SK-N-SH (cell line): ENCODE results near the gene STAT5B. TPM values are rescaled to one million over a fixed set of nuclear protein-coding genes. Genes with fewer than 3 reads are reported as not detected.

ENCODE experiments used
- CTCF ChIA-PET: fragments of 300-600, 350-600 bp; formaldehyde crosslinking; extraction: SDS; loops from one replicate; lab custom pipeline; 2021; lab: Yijun Ruan, JAX
- POLR2A ChIA-PET: fragments of 350-600 bp; sonication (Branson Sonifier 250); formaldehyde crosslinking; extraction: SDS; loops from one replicate; lab custom pipeline; 2020; ENCODE audit warnings: antibody characterized with exemption, inconsistent platforms; lab: Yijun Ruan, JAX
- DNase-seq: peaks from one replicate; pipeline ENCODE4 v3.0.0; 2012
- H2AFZ ChIP-seq: fragments of 200-600 bp; sonication (generic); 2 replicates; pipeline ENCODE4 v1.8.1; 2016; ENCODE audit warnings: antibody characterized with exemption, mild to moderate bottlenecking, low read depth
- H3F3A ChIP-seq: fragments of 200-600 bp; sonication (generic); replicated peaks from 2 replicates; pipeline ENCODE3; 2016; ENCODE audit warnings: antibody characterized with exemption, mild to moderate bottlenecking; ENCODE audit not compliant: insufficient read depth
- H3K27ac ChIP-seq, 2 experiments: fragments of 200-500 bp in 1 of 2; fragments of 200-600 bp in 1 of 2; sonication (Bioruptor generic) in 1 of 2; sonication (generic), shearing (Covaris generic) in 1 of 2; 2 replicates each; pipeline versions ENCODE4 v1.5.1 to v1.6.1; 2014 to 2016; ENCODE audit warnings: low read depth in 2 of 2, inconsistent platforms in 1 of 2, low read length in 1 of 2, mild to moderate bottlenecking in 1 of 2, mixed read lengths in 1 of 2
- H3K27me3 ChIP-seq: fragments of 200-600 bp; sonication (generic), shearing (Covaris generic); 2 replicates; pipeline ENCODE4 v1.6.1; 2016; ENCODE audit warnings: mixed run types; ENCODE audit not compliant: insufficient read depth
- H3K36me3 ChIP-seq, 2 experiments: fragments of 200-500 bp in 1 of 2; fragments of 200-600 bp in 1 of 2; sonication (Bioruptor generic) in 1 of 2; sonication (generic) in 1 of 2; replicated peaks in 1 of 2; 2 replicates each; pipeline versions ENCODE3 to v1.5.1; 2014 to 2016; ENCODE audit warnings: low read length in 1 of 2, mild to moderate bottlenecking in 1 of 2; ENCODE audit not compliant: insufficient read depth in 2 of 2, control insufficient read depth in 1 of 2
- H3K4me1 ChIP-seq, 2 experiments: fragments of 200-500 bp in 1 of 2; fragments of 200-600 bp in 1 of 2; sonication (Bioruptor generic) in 1 of 2; sonication (generic), shearing (Covaris generic) in 1 of 2; 2 replicates each; pipeline versions ENCODE4 v1.5.1 to v1.6.1; 2014 to 2016; ENCODE audit warnings: low read depth in 1 of 2, low read length in 1 of 2, mixed run types in 1 of 2; ENCODE audit not compliant: insufficient read depth in 2 of 2, control insufficient read depth in 1 of 2
- H3K4me2 ChIP-seq: fragments of 200-600 bp; sonication (generic), shearing (Covaris generic); 2 replicates; pipeline ENCODE4 v1.6.1; 2017; ENCODE audit warnings: mixed run types
- H3K4me3 ChIP-seq, 2 experiments: fragments of 200-500 bp in 1 of 2; fragments of 200-600 bp in 1 of 2; sonication (Bioruptor generic) in 1 of 2; sonication (generic), shearing (Covaris generic) in 1 of 2; 2 replicates each; pipeline versions ENCODE4 v1.5.1 to v1.8.1; 2014 to 2016; ENCODE audit warnings: low read depth in 2 of 2, inconsistent platforms in 1 of 2, low read length in 1 of 2, mild to moderate bottlenecking in 1 of 2, mixed read lengths in 1 of 2, moderate library complexity in 1 of 2
- H3K79me2 ChIP-seq: fragments of 200-600 bp; sonication (generic); 2 replicates; pipeline ENCODE4 v1.8.1; 2017; ENCODE audit warnings: mild to moderate bottlenecking; ENCODE audit not compliant: insufficient read depth
- H3K9ac ChIP-seq: fragments of 200-600 bp; sonication (generic); 2 replicates; pipeline ENCODE4 v1.6.1; 2017; ENCODE audit warnings: mixed run types
- H3K9me2 ChIP-seq: fragments of 200-600 bp; sonication (generic); 2 replicates; pipeline ENCODE4 v1.6.1; 2017; ENCODE audit warnings: mixed run types
- H3K9me3 ChIP-seq: fragments of 200-600 bp; sonication (generic); 2 replicates; pipeline ENCODE4 v1.6.1; 2017; ENCODE audit warnings: mixed run types, mild to moderate bottlenecking, moderate library complexity
- H4K20me1 ChIP-seq: fragments of 200-600 bp; sonication (generic); 2 replicates; pipeline ENCODE4 v1.6.1; 2017; ENCODE audit warnings: mild to moderate bottlenecking, mixed run types; ENCODE audit not compliant: insufficient read depth
- CHD2 ChIP-seq: fragments of 150-350 bp; IDR thresholded peaks from 2 replicates; pipeline ENCODE4 v1.6.1; 2018; ENCODE audit warnings: low read length; ENCODE audit not compliant: partially characterized antibody
- FOSL2 ChIP-seq: IDR thresholded peaks from 2 replicates; pipeline ENCODE4 v1.4.0; 2012; ENCODE audit warnings: low read depth, mild to moderate bottlenecking, moderate library complexity, borderline replicate concordance
- GABPA ChIP-seq: IDR thresholded peaks from 2 replicates; pipeline ENCODE4 v1.4.0; 2012; ENCODE audit warnings: low read depth, mild to moderate bottlenecking
- GATA2 ChIP-seq: sonication (generic); formaldehyde crosslinking; IDR thresholded peaks from 2 replicates; pipeline ENCODE4 v1.5.0; 2020; ENCODE audit warnings: mild to moderate bottlenecking, missing genetic modification reagents
- NRF1 ChIP-seq: IDR thresholded peaks from 2 replicates; pipeline ENCODE4 v1.6.1; 2012; ENCODE audit warnings: low read depth, mild to moderate bottlenecking, low read length
- POLR2AphosphoS5 ChIP-seq: IDR thresholded peaks from 2 replicates; pipeline ENCODE4 v1.6.1; 2012; ENCODE audit warnings: low read depth, low read length
- RAD21 ChIP-seq: IDR thresholded peaks from 2 replicates; pipeline ENCODE4 v1.6.1; 2012; ENCODE audit warnings: mild to moderate bottlenecking, low read length
- RXRA ChIP-seq: IDR thresholded peaks from 2 replicates; pipeline ENCODE4 v1.4.0; 2012; ENCODE audit warnings: low read depth, mild to moderate bottlenecking, borderline replicate concordance
- TAF1 ChIP-seq: IDR thresholded peaks from 2 replicates; pipeline ENCODE4 v1.6.1; 2012; ENCODE audit warnings: low read depth, mild to moderate bottlenecking, low read length, moderate library complexity, borderline replicate concordance
- TEAD4 ChIP-seq: IDR thresholded peaks from 2 replicates; pipeline ENCODE4 v1.4.0; 2012; ENCODE audit warnings: mild to moderate bottlenecking, borderline replicate concordance; ENCODE audit not compliant: insufficient read depth
- USF1 ChIP-seq: IDR thresholded peaks from 2 replicates; pipeline ENCODE4 v1.4.0; 2012; ENCODE audit warnings: low read depth, borderline replicate concordance
- WGBS: methylation state at CpG from one replicate; pipeline ENCODE4 v1.1.6; 2017; ENCODE audit warnings: low lambda C conversion rate; 5-methylcytosine and 5-hydroxymethylcytosine counted together
- polyA plus RNA-seq, 3 experiments: library from polyadenylated mRNA; depleted of rRNA; stranded (reverse); fragments of >200 nt; gene quantifications; 2 replicates each; pipeline ENCODE4 v1.2.3, GENCODE V29; 2012
- TF ChIP-seq, protein P1 (sequence below): IDR thresholded peaks from 2 replicates; pipeline ENCODE4; 2012

Gene STAT5B
- polyA plus RNA-seq, 1 of the 3 experiments (the other 2 are of a cell fraction), result 23.6 TPM

DNA sequence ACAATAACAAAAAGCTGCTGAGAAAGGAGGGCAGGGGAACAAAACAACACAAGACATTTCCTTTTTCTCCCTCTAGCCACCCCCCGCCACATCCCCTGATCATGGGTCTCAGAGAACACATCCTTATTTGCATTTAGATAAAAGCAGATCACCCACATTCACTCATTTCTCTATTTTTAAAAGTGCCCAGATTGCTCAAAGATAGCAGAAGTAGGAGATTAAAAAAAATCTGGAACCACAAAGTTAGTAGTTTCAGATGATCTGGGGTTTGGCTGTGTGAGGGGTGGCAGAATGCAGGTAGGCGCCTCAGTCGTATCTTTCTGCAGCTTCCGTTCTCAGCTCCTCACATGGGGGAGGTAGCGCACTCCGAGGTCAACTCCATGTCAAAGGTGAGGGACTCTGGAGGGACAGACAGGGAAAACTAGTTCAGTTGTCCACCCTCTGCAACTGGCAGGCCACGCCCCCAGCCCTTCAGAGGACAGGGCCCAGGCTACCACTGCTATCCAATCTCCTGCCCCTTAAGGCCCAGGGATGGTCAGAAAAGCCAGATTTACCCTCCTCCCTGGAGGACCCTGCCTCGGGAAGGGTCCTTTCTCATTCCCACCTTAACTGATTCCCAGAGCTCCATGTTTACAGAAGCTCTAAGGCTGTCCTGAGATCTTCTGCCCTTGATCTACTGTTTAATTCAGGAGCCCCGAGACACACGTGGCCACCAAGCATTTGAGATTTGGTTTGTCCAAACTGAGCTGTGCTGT, 39.4 kb upstream of the STAT5B start:
- DNase-seq, result no peak
- POLR2A ChIA-PET, result no interaction called here

DNA sequence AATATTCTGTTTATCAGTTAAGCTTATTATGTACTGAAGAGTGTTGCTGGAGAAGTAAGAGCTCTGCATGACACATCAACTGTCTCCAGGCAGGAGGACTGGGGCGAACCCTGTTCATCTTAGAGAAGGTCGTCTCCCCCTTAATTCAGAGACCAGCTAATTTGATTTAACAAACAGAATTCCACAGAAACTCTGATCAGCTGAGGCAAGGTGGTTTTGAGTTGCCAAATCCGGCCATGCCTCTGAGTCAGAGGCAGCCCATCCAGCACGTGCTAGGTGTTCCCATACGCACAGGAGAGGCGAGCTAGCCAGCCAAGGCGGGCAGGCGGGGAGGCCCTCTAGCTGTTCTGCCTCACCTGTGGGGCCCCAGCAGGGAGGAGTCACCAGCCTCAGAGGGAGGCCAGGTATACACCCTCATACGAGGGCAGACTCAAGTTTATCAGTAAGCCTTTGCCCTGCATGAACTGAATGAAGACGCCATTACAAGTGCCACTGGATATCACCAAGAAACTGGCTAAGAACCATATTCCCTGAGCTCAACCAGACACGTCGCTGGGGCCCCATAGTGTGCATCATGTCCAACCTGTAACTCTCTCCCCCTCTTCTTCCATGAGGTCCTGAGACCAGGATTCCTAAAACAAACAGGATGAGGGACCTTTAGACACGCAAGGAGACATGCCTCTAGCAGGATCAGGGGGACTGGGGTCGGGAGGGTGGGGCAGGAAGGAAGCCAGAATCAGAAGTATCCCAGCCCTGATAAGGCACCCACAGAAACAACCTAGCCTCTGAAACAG, 37.8 kb upstream of the STAT5B start:
- Histone ChIP-seq H3K9ac (no peak overlapping the region), H3K4me2 (no peak overlapping the region), H3F3A (peaks cover 14% of the 10 kb centered on the region), H3K27me3 (no peaks in the 10 kb centered on the region), H3K9me3 (no peaks in the 10 kb centered on the region), H3K4me3 (no peak overlapping the region), H3K27ac (no peak overlapping the region), H3K4me1 (peaks cover 0 to 15% of the 10 kb centered on the region in 2 experiments; a peak in 2 of 4 replicates), H4K20me1 (no peaks in the 10 kb centered on the region), H3K36me3 (peaks cover 17 to 46% of the 10 kb centered on the region in 2 experiments), H2AFZ (no peak overlapping the region), H3K9me2 (no peaks in the 10 kb centered on the region), H3K79me2 (peaks cover 2% of the 10 kb centered on the region; the same call in 1 of the 2 replicates)
- POLR2A ChIA-PET, result no interaction called here
- 95% methylated on average over 6 of the region's 14 CpGs for WGBS
- TF ChIP-seq POLR2AphosphoS5, result no peak
- no peak for TF ChIP-seq TAF1
- no peak for TF ChIP-seq RXRA
- TF ChIP-seq FOSL2, result no peak
- TF ChIP-seq RAD21, result no peak
- TF ChIP-seq GATA2 (CRISPR knock-in tag), result no peak
- no peak for TF ChIP-seq GABPA
- TF ChIP-seq TEAD4, result no peak
- TF ChIP-seq NRF1, result no peak
- no peak for TF ChIP-seq USF1
- no peak for DNase-seq
- CTCF ChIA-PET, result interaction anchor here (1.0 to 26.2 kb wide), 8 partner anchors 8 to 213 kb away, joined by 3 to 683 read pairs (median 6); no protein-coding TSS in a partner anchor

More for the DNA sequence above, 39.4 kb upstream of the STAT5B start:
- Histone ChIP-seq H3K4me2 (no peak overlapping the region), H3K9me2 (no peaks in the 10 kb centered on the region), H3K4me1 (peaks cover 11 to 21% of the 10 kb centered on the region in 2 experiments), H3K79me2 (peaks cover 3% of the 10 kb centered on the region; the same call in 1 of the 2 replicates), H3K27me3 (no peaks in the 10 kb centered on the region), H4K20me1 (no peaks in the 10 kb centered on the region), H3K9me3 (no peaks in the 10 kb centered on the region), H2AFZ (no peak overlapping the region), H3F3A (peaks cover 20% of the 10 kb centered on the region)
- CTCF ChIA-PET, result interaction anchor here (0.6 to 26.2 kb wide), 2 partner anchors 88 to 164 kb away, joined by 3 to 683 read pairs; no protein-coding TSS in a partner anchor
- TF ChIP-seq, protein P1, sequence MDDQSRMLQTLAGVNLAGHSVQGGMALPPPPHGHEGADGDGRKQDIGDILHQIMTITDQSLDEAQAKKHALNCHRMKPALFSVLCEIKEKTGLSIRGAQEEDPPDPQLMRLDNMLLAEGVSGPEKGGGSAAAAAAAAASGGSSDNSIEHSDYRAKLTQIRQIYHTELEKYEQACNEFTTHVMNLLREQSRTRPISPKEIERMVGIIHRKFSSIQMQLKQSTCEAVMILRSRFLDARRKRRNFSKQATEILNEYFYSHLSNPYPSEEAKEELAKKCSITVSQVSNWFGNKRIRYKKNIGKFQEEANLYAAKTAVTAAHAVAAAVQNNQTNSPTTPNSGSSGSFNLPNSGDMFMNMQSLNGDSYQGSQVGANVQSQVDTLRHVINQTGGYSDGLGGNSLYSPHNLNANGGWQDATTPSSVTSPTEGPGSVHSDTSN, result no peak
- TF ChIP-seq CHD2, result no peak
- TF ChIP-seq, all 33 proteins: peak for 0
- Histone ChIP-seq H3K4me3 (no peak overlapping the region), H3K36me3 (peaks cover 19 to 51% of the 10 kb centered on the region in 2 experiments), H3K27ac (no peak overlapping the region), H3K9ac (no peak overlapping the region)
- WGBS, result 95% methylated on average over 9 of the region's 10 CpGs
